CD14-positive monocyte (primary cell): ENCODE data around the gene NYAP1. TPM values are rescaled to one million over a fixed set of nuclear protein-coding genes. Genes with fewer than 3 reads are reported as not detected.

Experiments
- DNase-seq, 3 donors: peaks; one replicate each; pipeline ENCODE4 v3.0.0-alpha.2; 2011 to 2022
- H2AFZ ChIP-seq: 2 replicates; pipeline ENCODE4 v1.6.0; 2012; ENCODE audit warnings: mild to moderate bottlenecking, low read depth, low read length, inconsistent platforms; ENCODE audit not compliant: insufficient read depth, poor library complexity, severe bottlenecking
- H3K27ac ChIP-seq, 2 donors: 1 replicate in 1 of 2; 2 replicates in 1 of 2; pipeline ENCODE4 v1.5.1; 2012 to 2013; ENCODE audit warnings: low read length in 2 of 2, control low read depth in 1 of 2, inconsistent platforms in 1 of 2, low read depth in 1 of 2, mild to moderate bottlenecking in 1 of 2
- H3K27me3 ChIP-seq, 2 donors: one replicate each; pipeline versions ENCODE4 v1.6.0 to v1.6.1; 2011 to 2013; ENCODE audit warnings: low read length in 2 of 2; ENCODE audit not compliant: control insufficient read depth in 2 of 2, insufficient read depth in 2 of 2
- H3K36me3 ChIP-seq, 2 donors: replicated peaks in 1 of 2; 1 replicate in 1 of 2; 2 replicates in 1 of 2; pipeline versions ENCODE4 v1.5.1 to v1.6.1; 2012 to 2013; ENCODE audit warnings: low read length in 2 of 2, control low read depth in 1 of 2, inconsistent platforms in 1 of 2, mild to moderate bottlenecking in 1 of 2; ENCODE audit not compliant: insufficient read depth in 2 of 2, control insufficient read depth in 1 of 2
- H3K4me1 ChIP-seq, 2 donors: 1 replicate in 1 of 2; 2 replicates in 1 of 2; pipeline versions ENCODE4 v1.5.1 to v1.6.1; 2012 to 2013; ENCODE audit warnings: low read length in 2 of 2, control low read depth in 1 of 2, inconsistent platforms in 1 of 2, mild to moderate bottlenecking in 1 of 2, moderate library complexity in 1 of 2; ENCODE audit not compliant: insufficient read depth in 2 of 2, control insufficient read depth in 1 of 2
- H3K4me2 ChIP-seq: replicated peaks from 2 replicates; pipeline ENCODE3; 2012; ENCODE audit warnings: low read length, moderate library complexity, mild to moderate bottlenecking; ENCODE audit not compliant: poor library complexity, severe bottlenecking; ENCODE audit errors: extremely low read depth
- H3K4me3 ChIP-seq, 3 experiments: fragments of 200-600 bp in 1 of 3; sonication (generic) in 1 of 3; replicated peaks in 1 of 3; 1 replicate in 2 of 3; 2 replicates in 1 of 3; pipeline ENCODE4 v1.5.1; 2011 to 2013; ENCODE audit warnings: low read length in 3 of 3, mild to moderate bottlenecking in 3 of 3, control low read depth in 2 of 3, low read depth in 2 of 3, inconsistent platforms in 1 of 3, moderate library complexity in 1 of 3
- H3K79me2 ChIP-seq: 2 replicates; pipeline ENCODE4 v1.6.0; 2012; ENCODE audit warnings: mild to moderate bottlenecking, control low read depth, inconsistent platforms, low read length, moderate library complexity; ENCODE audit not compliant: insufficient read depth
- H3K9ac ChIP-seq: 2 replicates; pipeline ENCODE4 v1.6.0; 2017; ENCODE audit warnings: low read length, mild to moderate bottlenecking; ENCODE audit not compliant: insufficient read depth, poor library complexity, severe bottlenecking
- H3K9me3 ChIP-seq, 2 donors: replicated peaks in 1 of 2; 1 replicate in 1 of 2; 2 replicates in 1 of 2; pipeline versions ENCODE4 v1.5.1 to v1.6.1; 2012 to 2013; ENCODE audit warnings: low read length in 2 of 2, control low read depth in 1 of 2; ENCODE audit not compliant: control insufficient read depth in 1 of 2, insufficient read depth in 1 of 2
- H4K20me1 ChIP-seq: 2 replicates; pipeline ENCODE4 v1.6.0; 2012; ENCODE audit warnings: mild to moderate bottlenecking, low read length, control low read depth, moderate library complexity; ENCODE audit not compliant: insufficient read depth
- H3K27ac Mint-ChIP-seq, 7 donors: one replicate each; pipeline ENCODE4 v1.8.0; 2020; ENCODE audit warnings: mild to moderate bottlenecking in 7 of 7, mixed read lengths in 7 of 7, moderate library complexity in 6 of 7, inconsistent platforms in 2 of 7
- H3K27me3 Mint-ChIP-seq, 3 donors: one replicate each; pipeline ENCODE4 v1.8.0; 2021 to 2022; ENCODE audit warnings: low read depth in 3 of 3, mild to moderate bottlenecking in 3 of 3, mixed read lengths in 3 of 3, moderate library complexity in 3 of 3, inconsistent platforms in 1 of 3
- H3K36me3 Mint-ChIP-seq, 2 donors: one replicate each; pipeline ENCODE4 v1.8.0; 2020; ENCODE audit warnings: mixed read lengths in 2 of 2, inconsistent platforms in 1 of 2, mild to moderate bottlenecking in 1 of 2
- H3K4me1 Mint-ChIP-seq: one replicate; pipeline ENCODE4 v1.8.0; 2020; ENCODE audit warnings: mild to moderate bottlenecking, mixed read lengths
- H3K4me3 Mint-ChIP-seq, 2 donors: one replicate each; pipeline ENCODE4 v1.8.0; 2020; ENCODE audit warnings: mild to moderate bottlenecking in 2 of 2, mixed read lengths in 2 of 2, moderate library complexity in 1 of 2
- H3K9me3 Mint-ChIP-seq, 7 donors: one replicate each; pipeline ENCODE4 v1.8.0; 2020 to 2022; ENCODE audit warnings: mixed read lengths in 7 of 7, mild to moderate bottlenecking in 6 of 7, moderate library complexity in 6 of 7, inconsistent platforms in 2 of 7
- WGBS: methylation state at CpG from one replicate; pipeline ENCODE4 v1.1.5; 2013; ENCODE audit warnings: missing lambda C conversion rate; ENCODE audit not compliant: insufficient coverage; 5-methylcytosine and 5-hydroxymethylcytosine counted together
- intact Hi-C, 2 donors: fragments of 100-400 bp; cut with micrococcal nuclease; formaldehyde crosslinking; loops; one replicate each; pipeline versions ENCODE4 v1.15.0 to v1.15.1; 2023
- polyA plus RNA-seq, 3 donors: library from polyadenylated mRNA; depleted of rRNA in 1 of 3; unstranded in 2 of 3; stranded (reverse) in 1 of 3; fragments of 300-500 nt in 2 of 3; fragments of >200 nt in 1 of 3; fragmentation: Illumina TruSeq in 2 of 3; gene quantifications; 1 replicate in 2 of 3; 2 replicates in 1 of 3; pipeline ENCODE4 v1.2.3, GENCODE V29; 2012 to 2021
- TF ChIP-seq, protein P1 (sequence below): fragments of 200-600 bp; IDR thresholded peaks from one replicate; pipeline ENCODE4 v1.8.0; 2022; ENCODE audit warnings: antibody characterized with exemption, mild to moderate bottlenecking

Gene NYAP1
- polyA plus RNA-seq, 3 donors: not detected

DNA sequence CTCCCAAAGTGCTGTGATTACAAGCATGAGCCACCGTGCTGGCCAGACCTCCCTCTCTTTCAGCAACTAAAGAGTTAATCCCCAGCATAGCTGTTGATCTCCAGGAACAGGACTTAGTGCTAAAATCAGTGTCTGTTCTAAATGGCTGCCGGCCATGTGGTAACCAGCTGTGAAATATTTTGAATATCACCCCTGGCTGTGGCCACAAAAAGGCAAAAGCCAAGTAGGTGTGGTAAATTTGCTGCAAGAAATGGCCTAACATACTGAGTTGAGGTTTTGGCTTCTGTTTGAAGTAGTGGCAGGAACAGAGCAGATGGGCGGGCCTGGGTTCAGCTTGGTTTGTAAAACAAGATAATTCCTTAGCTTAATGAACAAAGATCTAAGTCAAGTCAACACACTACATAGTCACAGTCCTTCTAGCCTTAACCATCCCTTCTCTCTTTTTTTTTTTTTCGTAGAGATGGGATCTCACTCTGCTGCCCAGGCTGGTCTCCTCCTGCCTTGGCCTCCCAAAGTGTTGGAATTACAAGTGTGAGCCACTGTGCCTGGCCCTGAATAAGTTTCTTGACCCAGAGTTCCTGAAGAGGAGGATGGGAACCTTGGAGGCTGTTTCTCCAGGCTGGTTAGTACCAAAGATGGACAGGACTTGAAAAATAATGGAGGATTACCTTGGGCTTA is 32.5 kb downstream of the NYAP1 start:
- H3K27ac ChIP-seq: no peak overlapping the region
- H3K4me2 ChIP-seq: no peak overlapping the region
- no peak overlapping the region for H3K27ac Mint-ChIP-seq
- no peaks in the 10 kb centered on the region for H3K9me3 ChIP-seq
- DNase-seq: no peak
- TF ChIP-seq, protein P1, sequence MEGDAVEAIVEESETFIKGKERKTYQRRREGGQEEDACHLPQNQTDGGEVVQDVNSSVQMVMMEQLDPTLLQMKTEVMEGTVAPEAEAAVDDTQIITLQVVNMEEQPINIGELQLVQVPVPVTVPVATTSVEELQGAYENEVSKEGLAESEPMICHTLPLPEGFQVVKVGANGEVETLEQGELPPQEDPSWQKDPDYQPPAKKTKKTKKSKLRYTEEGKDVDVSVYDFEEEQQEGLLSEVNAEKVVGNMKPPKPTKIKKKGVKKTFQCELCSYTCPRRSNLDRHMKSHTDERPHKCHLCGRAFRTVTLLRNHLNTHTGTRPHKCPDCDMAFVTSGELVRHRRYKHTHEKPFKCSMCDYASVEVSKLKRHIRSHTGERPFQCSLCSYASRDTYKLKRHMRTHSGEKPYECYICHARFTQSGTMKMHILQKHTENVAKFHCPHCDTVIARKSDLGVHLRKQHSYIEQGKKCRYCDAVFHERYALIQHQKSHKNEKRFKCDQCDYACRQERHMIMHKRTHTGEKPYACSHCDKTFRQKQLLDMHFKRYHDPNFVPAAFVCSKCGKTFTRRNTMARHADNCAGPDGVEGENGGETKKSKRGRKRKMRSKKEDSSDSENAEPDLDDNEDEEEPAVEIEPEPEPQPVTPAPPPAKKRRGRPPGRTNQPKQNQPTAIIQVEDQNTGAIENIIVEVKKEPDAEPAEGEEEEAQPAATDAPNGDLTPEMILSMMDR: no peak
- WGBS: 80% methylated on average over 1 of the region's 4 CpGs
- H3K9me3 Mint-ChIP-seq: peaks cover 0 to 4% (median 0%) of the 10 kb centered on the region in 7 donors
- H3K9ac ChIP-seq: no peak overlapping the region
- intact Hi-C loops: no loop called here
- no peaks in the 10 kb centered on the region for H4K20me1 ChIP-seq
- no peaks in the 10 kb centered on the region for H3K79me2 ChIP-seq
- peaks cover 3 to 4% of the 10 kb centered on the region in 2 donors for H3K4me1 ChIP-seq
- peaks cover 8% of the 10 kb centered on the region for H3K4me1 Mint-ChIP-seq
- H3K27me3 Mint-ChIP-seq: peaks cover 0 to 4% (median 3%) of the 10 kb centered on the region in 3 donors
- no peaks in the 10 kb centered on the region for H3K36me3 ChIP-seq
- no peaks in the 10 kb centered on the region for H3K27me3 ChIP-seq
- H2AFZ ChIP-seq: no peak overlapping the region
- H3K4me3 Mint-ChIP-seq: no peak overlapping the region
- H3K4me3 ChIP-seq: no peak overlapping the region
- H3K36me3 Mint-ChIP-seq: no peaks in the 10 kb centered on the region

DNA sequence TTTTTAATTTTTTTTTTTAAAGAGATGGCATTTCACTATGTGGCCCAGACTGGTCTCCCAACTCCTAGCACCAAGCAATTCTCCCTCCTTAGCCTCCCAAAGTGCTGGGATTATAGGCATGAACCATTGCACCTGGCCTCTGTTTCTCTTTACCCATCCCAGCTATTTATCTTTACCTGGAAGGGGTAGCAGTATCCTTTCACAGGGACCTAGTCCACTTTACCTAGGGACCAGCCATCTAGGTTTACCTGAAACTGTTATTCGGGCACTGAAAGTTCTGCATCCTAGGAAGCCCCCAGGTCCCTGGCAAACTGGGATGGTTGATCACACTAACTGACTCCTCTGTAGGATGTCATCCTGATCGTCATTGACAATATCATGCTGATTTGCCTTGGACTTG is 33.6 kb downstream of the NYAP1 start:
- Histone ChIP-seq H3K4me1 (peaks cover 8 to 11% of the 10 kb centered on the region in 2 donors), H2AFZ (no peak overlapping the region), H3K9ac (no peak overlapping the region), H3K79me2 (no peaks in the 10 kb centered on the region), H3K36me3 (no peaks in the 10 kb centered on the region), H3K27ac (no peak overlapping the region), H3K4me2 (no peak overlapping the region), H3K9me3 (no peaks in the 10 kb centered on the region), H3K27me3 (no peaks in the 10 kb centered on the region), H3K4me3 (no peak overlapping the region), H4K20me1 (no peaks in the 10 kb centered on the region)
- DNase-seq: no peak
- Mint-ChIP-seq H3K27ac (no peak overlapping the region), H3K4me1 (peaks cover 12% of the 10 kb centered on the region), H3K4me3 (no peak overlapping the region), H3K36me3 (no peaks in the 10 kb centered on the region), H3K27me3 (peaks cover 0 to 5% (median 4%) of the 10 kb centered on the region in 3 donors), H3K9me3 (peaks cover 0 to 4% (median 0%) of the 10 kb centered on the region in 7 donors)
- TF ChIP-seq, protein P1: no peak
- intact Hi-C loops: no loop called here
- WGBS: 86% methylated on average over 1 of the region's 2 CpGs
